Trophoblast cell (in vitro differentiated cells and primary cell): Measurements from ENCODE around the gene WDR62.

ENCODE experiments used
- DNase-seq, 2 donors: peaks; one replicate each; pipeline ENCODE4 v3.0.0-alpha.2; 2016
- H2AFZ ChIP-seq: 2 replicates; pipeline ENCODE4 v1.6.1; 2013; ENCODE audit warnings: low read length, moderate library complexity, mild to moderate bottlenecking; ENCODE audit not compliant: insufficient read depth, poor library complexity
- H2AK5ac ChIP-seq: 2 replicates; pipeline ENCODE4 v1.6.1; 2013; ENCODE audit warnings: mild to moderate bottlenecking, low read length
- H2BK120ac ChIP-seq: 2 replicates; pipeline ENCODE4 v1.6.1; 2013; ENCODE audit warnings: low read length, mild to moderate bottlenecking, moderate library complexity; ENCODE audit not compliant: insufficient read depth, poor library complexity
- H2BK12ac ChIP-seq: 2 replicates; pipeline ENCODE4 v1.6.1; 2013; ENCODE audit warnings: mild to moderate bottlenecking, low read length, moderate library complexity
- H2BK5ac ChIP-seq: 2 replicates; pipeline ENCODE4 v1.6.1; 2013; ENCODE audit warnings: low read length, low read depth, moderate library complexity, mild to moderate bottlenecking; ENCODE audit not compliant: poor library complexity
- H3K14ac ChIP-seq: 2 replicates; pipeline ENCODE4 v1.6.1; 2013; ENCODE audit warnings: mild to moderate bottlenecking, low read length
- H3K18ac ChIP-seq: 2 replicates; pipeline ENCODE4 v1.6.1; 2013; ENCODE audit warnings: mild to moderate bottlenecking, low read length
- H3K23ac ChIP-seq: 2 replicates; pipeline ENCODE4 v1.6.1; 2013; ENCODE audit warnings: low read length
- H3K27ac ChIP-seq: 2 replicates; pipeline ENCODE4 v1.5.1; 2013; ENCODE audit warnings: low read depth, mild to moderate bottlenecking, inconsistent platforms, low read length, moderate library complexity
- H3K27me3 ChIP-seq: 2 replicates; pipeline ENCODE4 v1.6.1; 2013; ENCODE audit warnings: inconsistent platforms, mild to moderate bottlenecking, low read length, moderate library complexity; ENCODE audit not compliant: insufficient read depth
- H3K36me3 ChIP-seq, 2 experiments: 1 replicate in 1 of 2; 2 replicates in 1 of 2; pipeline ENCODE4 v1.6.1; 2013; ENCODE audit warnings: low read length in 2 of 2, mild to moderate bottlenecking in 2 of 2, moderate library complexity in 1 of 2; ENCODE audit not compliant: insufficient read depth in 2 of 2, control insufficient read depth in 1 of 2
- H3K4ac ChIP-seq: 2 replicates; pipeline ENCODE4 v1.6.1; 2013; ENCODE audit warnings: low read depth, mild to moderate bottlenecking, low read length, moderate library complexity
- H3K4me1 ChIP-seq, 2 experiments: 1 replicate in 1 of 2; 2 replicates in 1 of 2; pipeline ENCODE4 v1.6.1; 2013; ENCODE audit warnings: low read length in 2 of 2, mild to moderate bottlenecking in 2 of 2, moderate library complexity in 1 of 2; ENCODE audit not compliant: insufficient read depth in 2 of 2, control insufficient read depth in 1 of 2
- H3K4me2 ChIP-seq: 2 replicates; pipeline ENCODE4 v1.6.1; 2013; ENCODE audit warnings: inconsistent platforms, mild to moderate bottlenecking, low read length, moderate library complexity
- H3K4me3 ChIP-seq: 2 replicates; pipeline ENCODE4 v1.5.1; 2013; ENCODE audit warnings: mild to moderate bottlenecking, low read depth, low read length, inconsistent platforms
- H3K79me1 ChIP-seq: one replicate; pipeline ENCODE4 v1.6.1; 2013; ENCODE audit warnings: low read length
- H3K79me2 ChIP-seq: 2 replicates; pipeline ENCODE4 v1.6.1; 2013; ENCODE audit warnings: low read length, mild to moderate bottlenecking; ENCODE audit not compliant: control insufficient read depth, insufficient read depth, poor library complexity
- H3K9ac ChIP-seq: 2 replicates; pipeline ENCODE4 v1.6.1; 2013; ENCODE audit warnings: mild to moderate bottlenecking, low read length
- H3K9me3 ChIP-seq: 2 replicates; pipeline ENCODE4 v1.6.1; 2013; ENCODE audit warnings: low read depth, mild to moderate bottlenecking, control low read depth, inconsistent platforms, low read length; ENCODE audit not compliant: insufficient read depth
- H4K12ac ChIP-seq: 2 replicates; pipeline ENCODE4 v1.6.1; 2013; ENCODE audit warnings: low read depth, mild to moderate bottlenecking, low read length, moderate library complexity
- H4K8ac ChIP-seq: 2 replicates; pipeline ENCODE4 v1.6.1; 2013; ENCODE audit warnings: low read depth, mild to moderate bottlenecking, low read length, moderate library complexity
- H4K91ac ChIP-seq: one replicate; pipeline ENCODE4 v1.6.1; 2013; ENCODE audit warnings: low read depth, mild to moderate bottlenecking, low read length, moderate library complexity
- WGBS: extraction: QIAGEN DNeasy Blood & Tissue Kit; methylation state at CpG from one replicate; pipeline ENCODE4 v1.1.7; 2013; ENCODE audit warnings: missing lambda C conversion rate; ENCODE audit not compliant: insufficient read length, insufficient coverage; ENCODE audit errors: extremely low coverage; 5-methylcytosine and 5-hydroxymethylcytosine counted together

WDR62 gene

DNA sequence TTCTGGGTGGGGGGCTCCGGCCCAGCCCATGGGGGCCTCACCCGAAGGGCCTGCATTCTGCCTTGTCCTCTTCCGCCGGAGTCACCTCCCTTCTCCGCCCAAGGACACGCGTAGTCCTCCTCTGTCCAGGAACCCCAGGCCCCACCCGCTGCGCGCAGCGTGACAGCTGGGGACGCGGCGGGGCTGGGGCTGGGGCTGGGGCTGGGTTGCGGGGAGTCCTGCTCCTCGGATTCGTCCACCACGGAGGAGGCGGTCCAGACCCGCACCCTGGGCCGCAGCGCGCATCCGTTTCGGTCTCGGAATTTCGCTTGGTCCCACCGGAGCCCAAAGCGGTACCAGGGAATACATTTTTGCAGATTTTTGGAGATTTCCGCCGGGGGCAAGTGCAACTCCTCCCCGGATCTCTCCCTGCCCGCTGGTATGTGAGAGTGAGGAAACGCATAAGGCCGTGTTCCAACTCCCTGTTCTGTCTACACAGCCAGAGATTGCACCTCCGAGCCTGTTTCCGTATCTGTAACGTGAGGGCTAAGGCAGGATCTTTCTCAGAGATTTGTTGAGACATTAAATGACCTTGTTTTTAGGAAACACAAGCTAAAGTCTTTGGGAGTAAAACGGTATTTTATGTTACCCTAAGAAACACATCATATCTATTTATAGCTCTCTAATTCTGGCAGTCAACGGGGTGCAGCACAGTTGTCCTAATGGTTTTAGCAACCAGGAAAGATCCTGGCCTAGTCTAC is 97.8 kb downstream of the WDR62 start, which contains the start of gene COX7A1:
Gene COX7A1, minus strand, starts transcription at position 96 of the 740 bp plus-strand sequence. Its CDS starts 40 bp downstream, at position 56.
- no peak within 1 kb of the TSS for H3K14ac ChIP-seq
- H2AFZ ChIP-seq: no peak within 1 kb of the TSS
- no peak within 1 kb of the TSS for H3K4me2 ChIP-seq
- H3K23ac ChIP-seq: no peak within 1 kb of the TSS
- H2BK120ac ChIP-seq: no peak within 1 kb of the TSS
- no peaks in the 10 kb centered on the region for H3K27me3 ChIP-seq
- H3K9me3 ChIP-seq: peaks cover 1% of the 10 kb centered on the region
- H3K27ac ChIP-seq: no peak within 1 kb of the TSS
- no peak within 1 kb of the TSS for H2BK5ac ChIP-seq
- H3K79me1 ChIP-seq: no peaks in the 10 kb centered on the region
- H4K91ac ChIP-seq: no peak within 1 kb of the TSS
- no peak within 1 kb of the TSS for H2AK5ac ChIP-seq
- peaks cover 47 to 51% of the 10 kb centered on the region in 2 experiments for H3K36me3 ChIP-seq
- no peak within 1 kb of the TSS for H4K8ac ChIP-seq
- peak; percentile 13 to 36 for DNase-seq
- no CpG with 5 or more reads among the region's 40 CpGs for WGBS
- no peak within 1 kb of the TSS for H3K4me3 ChIP-seq
- H2BK12ac ChIP-seq: no peak within 1 kb of the TSS
- H3K9ac ChIP-seq: no peak within 1 kb of the TSS
- H3K4me1 ChIP-seq: no peaks in the 10 kb centered on the region
- no peak within 1 kb of the TSS for H3K4ac ChIP-seq
- no peak within 1 kb of the TSS for H3K18ac ChIP-seq
- H3K79me2 ChIP-seq: no peaks in the 10 kb centered on the region
- no peak within 1 kb of the TSS for H4K12ac ChIP-seq

DNA sequence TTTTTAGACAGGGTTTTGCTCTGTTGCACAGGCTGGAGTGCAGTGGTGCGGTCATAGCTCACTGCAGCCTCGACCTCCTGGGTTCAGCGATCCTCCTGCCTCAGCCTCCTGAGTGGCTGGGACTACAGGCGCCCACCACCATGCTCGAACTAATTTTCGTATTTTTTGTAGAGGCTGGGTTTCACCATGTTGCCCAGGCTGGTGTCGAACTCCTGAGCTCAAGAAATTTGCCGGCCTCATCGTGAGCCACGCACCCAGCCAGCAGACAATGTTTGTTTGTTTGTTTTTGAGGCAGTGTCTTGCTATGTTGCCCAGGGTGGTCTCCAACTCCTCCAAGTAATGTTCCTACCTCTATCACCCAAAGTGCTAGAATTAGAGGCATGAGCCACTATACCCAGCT is 98.4 kb downstream of the WDR62 start:
- Histone ChIP-seq H3K14ac (no peak overlapping the region), H3K4me2 (no peak overlapping the region), H3K4me1 (no peaks in the 10 kb centered on the region), H2AK5ac (no peak overlapping the region), H3K4ac (no peak overlapping the region), H3K27me3 (no peaks in the 10 kb centered on the region), H4K8ac (no peak overlapping the region), H3K9me3 (peaks cover 1% of the 10 kb centered on the region), H3K18ac (no peak overlapping the region), H4K12ac (no peak overlapping the region), H3K27ac (no peak overlapping the region), H2BK12ac (no peak overlapping the region), H4K91ac (no peak overlapping the region), H3K9ac (no peak overlapping the region), H3K4me3 (no peak overlapping the region), H2AFZ (no peak overlapping the region), H3K23ac (no peak overlapping the region), H3K79me1 (no peaks in the 10 kb centered on the region), H3K36me3 (peaks cover 41 to 46% of the 10 kb centered on the region in 2 experiments), H3K79me2 (no peaks in the 10 kb centered on the region), H2BK120ac (no peak overlapping the region), H2BK5ac (no peak overlapping the region)
- no peak for DNase-seq
- no CpG with 5 or more reads among the region's 10 CpGs for WGBS
